B cell (primary cell): ENCODE data around the gene MIA3. TPM values are rescaled to one million over a fixed set of nuclear protein-coding genes. Genes with fewer than 3 reads are reported as not detected.

Source experiments
- ATAC-seq: fragments of 200-7000 bp; cut with Tn5 transposase; one replicate; pipeline ENCODE4 v1.10.0; 2021; ENCODE audit warnings: low read depth, mild to moderate bottlenecking, moderate number of reproducible peaks, moderate library complexity
- CTCF ChIA-PET: fragments of 350-600 bp; sonication (Branson Sonifier 250); formaldehyde crosslinking; loops from one replicate; lab custom pipeline; 2021; ENCODE audit warnings: antibody characterized with exemption, inconsistent platforms; lab: Charles Lee
- POLR2A ChIA-PET: fragments of 350-600 bp; sonication (Branson Sonifier 250); formaldehyde crosslinking; loops from one replicate; lab custom pipeline; 2021; ENCODE audit warnings: antibody characterized with exemption; lab: Charles Lee
- DNase-seq: peaks from one replicate; pipeline ENCODE4 v3.0.0; 2013
- H2AFZ ChIP-seq: 2 replicates; pipeline ENCODE4 v1.6.1; 2012; ENCODE audit warnings: mild to moderate bottlenecking, low read depth, low read length; ENCODE audit not compliant: insufficient read depth, poor library complexity, severe bottlenecking
- H3K27ac ChIP-seq, 2 donors: 1 replicate in 1 of 2; 2 replicates in 1 of 2; pipeline ENCODE4 v1.5.1; 2012 to 2013; ENCODE audit warnings: low read length in 2 of 2, mild to moderate bottlenecking in 2 of 2, moderate library complexity in 1 of 2
- H3K27me3 ChIP-seq, 4 experiments: fragments of 200-600 bp in 1 of 4; sonication (generic) in 1 of 4; replicated peaks in 1 of 4; 1 replicate in 2 of 4; 2 replicates in 2 of 4; pipeline versions ENCODE4 v1.6.1 to v1.7.0; 2013 to 2016; ENCODE audit warnings: low read length in 3 of 4, mild to moderate bottlenecking in 2 of 4, mixed read lengths in 1 of 4, moderate library complexity in 1 of 4; ENCODE audit not compliant: insufficient read depth in 4 of 4, control insufficient read depth in 3 of 4; ENCODE audit errors: control extremely low read depth in 1 of 4
- H3K36me3 ChIP-seq, 2 experiments: replicated peaks in 1 of 2; 1 replicate in 1 of 2; 2 replicates in 1 of 2; pipeline versions ENCODE4 v1.6.1 to v1.7.1; 2013; ENCODE audit warnings: low read length in 1 of 2; ENCODE audit not compliant: insufficient read depth in 2 of 2, control insufficient read depth in 1 of 2; ENCODE audit errors: control extremely low read depth in 1 of 2, extremely low read depth in 1 of 2
- H3K4me1 ChIP-seq, 2 donors: fragments of 200-600 bp in 1 of 2; sonication (generic) in 1 of 2; 1 replicate in 1 of 2; 2 replicates in 1 of 2; pipeline versions ENCODE4 v1.5.1 to v1.6.1; 2013 to 2017; ENCODE audit warnings: low read length in 2 of 2; ENCODE audit not compliant: control insufficient read depth in 2 of 2, insufficient read depth in 2 of 2
- H3K4me2 ChIP-seq: replicated peaks from 2 replicates; pipeline ENCODE3; 2012; ENCODE audit warnings: mild to moderate bottlenecking, low read depth, low read length; ENCODE audit not compliant: poor library complexity, severe bottlenecking
- H3K4me3 ChIP-seq, 5 experiments: fragments of 200-600 bp in 1 of 5; sonication (generic) in 1 of 5; 1 replicate in 3 of 5; 2 replicates in 2 of 5; pipeline versions ENCODE4 v1.5.1 to v1.7.0; 2011 to 2016; ENCODE audit warnings: low read length in 4 of 5, mild to moderate bottlenecking in 4 of 5, low read depth in 2 of 5, control low read depth in 1 of 5, moderate library complexity in 1 of 5; ENCODE audit not compliant: insufficient read depth in 1 of 5; ENCODE audit errors: control extremely low read depth in 1 of 5, extremely low read depth in 1 of 5
- H3K79me2 ChIP-seq: fragments of 200-600 bp; sonication (generic); one replicate; pipeline ENCODE4 v1.6.0; 2016; ENCODE audit warnings: low read length; ENCODE audit not compliant: control insufficient read depth, insufficient read depth
- H3K9ac ChIP-seq: fragments of 200-600 bp; sonication (generic); 2 replicates; pipeline ENCODE4 v1.6.1; 2017; ENCODE audit warnings: mild to moderate bottlenecking, low read length, moderate library complexity
- H3K9me3 ChIP-seq, 3 donors: one replicate each; pipeline versions ENCODE4 v1.6.1 to v1.7.1; 2013; ENCODE audit warnings: low read length in 2 of 3; ENCODE audit not compliant: control insufficient read depth in 2 of 3, insufficient read depth in 1 of 3; ENCODE audit errors: control extremely low read depth in 1 of 3
- H4K20me1 ChIP-seq: 2 replicates; pipeline ENCODE4 v1.6.0; 2012; ENCODE audit warnings: mild to moderate bottlenecking, low read length; ENCODE audit not compliant: insufficient read depth, control insufficient read depth, poor library complexity, severe bottlenecking
- H3K27ac Mint-ChIP-seq: one replicate; pipeline ENCODE4 v1.8.0; 2021; ENCODE audit warnings: mixed read lengths
- H3K27me3 Mint-ChIP-seq: one replicate; pipeline ENCODE4 v1.8.0; 2021; ENCODE audit warnings: mixed read lengths
- H3K4me1 Mint-ChIP-seq: one replicate; pipeline ENCODE4 v1.8.0; 2021; ENCODE audit warnings: mixed read lengths
- H3K4me3 Mint-ChIP-seq: one replicate; pipeline ENCODE4 v1.8.0; 2021; ENCODE audit warnings: mixed read lengths
- H3K9me3 Mint-ChIP-seq: one replicate; pipeline ENCODE4 v1.8.0; 2022; ENCODE audit warnings: mixed read lengths; ENCODE audit not compliant: insufficient read depth
- CTCF ChIP-seq: fragments of 200-600 bp; IDR thresholded peaks from one replicate; pipeline ENCODE4 v1.8.0; 2022; ENCODE audit warnings: antibody characterized with exemption, mild to moderate bottlenecking
- EZH2 ChIP-seq: IDR thresholded peaks from 2 replicates; pipeline ENCODE4 v1.6.1; 2012; ENCODE audit warnings: borderline replicate concordance, low read depth, mild to moderate bottlenecking, moderate library complexity, low read length; ENCODE audit not compliant: insufficient read depth, poor library complexity, severe bottlenecking
- WGBS: methylation state at CpG from one replicate; pipeline ENCODE4 v1.1.5; 2013; ENCODE audit warnings: missing lambda C conversion rate; ENCODE audit not compliant: insufficient coverage; 5-methylcytosine and 5-hydroxymethylcytosine counted together
- intact Hi-C: fragments of 100-400 bp; cut with micrococcal nuclease; formaldehyde crosslinking; loops from one replicate; pipeline ENCODE4 v1.10.0; 2022
- polyA plus RNA-seq: library from polyadenylated mRNA; depleted of rRNA; stranded (reverse); fragments of >200 nt; gene quantifications from 2 replicates; pipeline ENCODE4 v1.2.3, GENCODE V29; 2012
- total RNA-seq, 2 donors: library from RNA; stranded (reverse); fragments of 120-200 nt in 1 of 2; gene quantifications; 1 replicate in 1 of 2; 2 replicates in 1 of 2; pipeline versions ENCODE4 v1.2.3 to v1.2.4, GENCODE V29; 2013 to 2022

MIA3 gene
- total and polyA plus RNA-seq, 2 donors (not counting 1 experiment from before 2014, with no cell fraction given): 69.2 to 109 TPM

GRCh38 chr1:222610728-222611127 is 7.2 kb upstream of the MIA3 start:
- H4K20me1 ChIP-seq: no peaks in the 10 kb centered on the region
- Mint-ChIP-seq H3K27ac (no peak overlapping the region), H3K27me3 (peaks cover 24% of the 10 kb centered on the region), H3K4me3 (no peak overlapping the region), H3K4me1 (no peaks in the 10 kb centered on the region), H3K9me3 (no peaks in the 10 kb centered on the region)
- H3K27ac ChIP-seq: no peak overlapping the region
- H3K79me2 ChIP-seq: no peaks in the 10 kb centered on the region
- DNase-seq (no peak), ATAC-seq (no peak)
- intact Hi-C loops: no loop called here
- ChIA-PET CTCF (no interaction called here), POLR2A (no interaction called here)
- H3K9ac ChIP-seq: no peak overlapping the region
- WGBS: no CpG with 5 or more reads among the region's 2 CpGs
- H2AFZ ChIP-seq: no peak overlapping the region
- peaks cover 0 to 4% (median 0%) of the 10 kb centered on the region in 3 donors for H3K9me3 ChIP-seq
- no peaks in the 10 kb centered on the region for H3K4me1 ChIP-seq
- H3K4me3 ChIP-seq: no peak overlapping the region
- H3K36me3 ChIP-seq: no peaks in the 10 kb centered on the region
- TF ChIP-seq EZH2: no peak
- no peak for TF ChIP-seq CTCF
- no peak overlapping the region for H3K4me2 ChIP-seq
- H3K27me3 ChIP-seq: peaks cover 0 to 15% (median 6%) of the 10 kb centered on the region in 4 experiments

GRCh38 chr1:222613627-222614026 is 4.3 kb upstream of the MIA3 start:
- Histone ChIP-seq H3K9ac (no peak overlapping the region), H4K20me1 (no peaks in the 10 kb centered on the region), H3K79me2 (peaks cover 6% of the 10 kb centered on the region), H3K27me3 (peaks cover 0 to 15% (median 6%) of the 10 kb centered on the region in 4 experiments), H3K9me3 (peaks cover 0 to 4% (median 0%) of the 10 kb centered on the region in 3 donors), H3K4me1 (peaks cover 6 to 9% of the 10 kb centered on the region in 2 donors), H3K27ac (no peak overlapping the region), H3K4me2 (no peak overlapping the region), H3K36me3 (no peaks in the 10 kb centered on the region), H2AFZ (no peak overlapping the region), H3K4me3 (no peak overlapping the region)
- H3K27ac Mint-ChIP-seq: no peak overlapping the region
- TF ChIP-seq CTCF: no peak
- TF ChIP-seq EZH2: no peak
- DNase-seq (no peak), ATAC-seq (no peak)
- peaks cover 7% of the 10 kb centered on the region for H3K4me1 Mint-ChIP-seq
- ChIA-PET CTCF (no interaction called here), POLR2A (no interaction called here)
- whole genome bisulfite sequencing: 92% methylated on average over 1 of the region's 1 CpG
- H3K9me3 Mint-ChIP-seq: no peaks in the 10 kb centered on the region
- H3K27me3 Mint-ChIP-seq: peaks cover 24% of the 10 kb centered on the region
- H3K4me3 Mint-ChIP-seq: no peak overlapping the region
- intact Hi-C loops: no loop called here
